Right lobe of liver (tissue), 6 donors: ENCODE results near the gene SVIL. TPM values are rescaled to one million over a fixed set of nuclear protein-coding genes. Genes with fewer than 3 reads are reported as not detected.
A peak's percentile ranks its signal among the peaks of the same experiment; 100 is the strongest.

Source experiments
- ATAC-seq, 4 donors: fragments of 200-7000 bp; cut with Tn5 transposase; one replicate each; pipeline ENCODE4 v1.9.1; 2020; ENCODE audit warnings: mild to moderate bottlenecking in 4 of 4, moderate library complexity in 4 of 4
- DNase-seq, 3 donors: peaks; one replicate each; pipeline ENCODE4 v3.0.0-alpha.2; 2020
- H3K27ac ChIP-seq, 3 donors: fragments of 200-600 bp; one replicate each; pipeline ENCODE4 v1.8.0; 2022
- H3K27me3 ChIP-seq, 2 donors: fragments of 200-600 bp; one replicate each; pipeline ENCODE4 v1.8.0; 2022
- H3K36me3 ChIP-seq, 4 donors: fragments of 200-600 bp; sonication (generic) in 1 of 4; one replicate each; pipeline versions ENCODE4 v1.5.1 to v1.8.0; 2017 to 2022; ENCODE audit warnings: control low read depth in 1 of 4
- H3K4me1 ChIP-seq, 4 donors: fragments of 200-600 bp; sonication (generic) in 1 of 4; one replicate each; pipeline versions ENCODE4 v1.5.1 to v1.8.0; 2017 to 2022; ENCODE audit warnings: control low read depth in 1 of 4
- H3K4me3 ChIP-seq, 3 donors: fragments of 200-600 bp; one replicate each; pipeline ENCODE4 v1.8.0; 2022
- H3K9me3 ChIP-seq, 4 donors: fragments of 200-600 bp; sonication (generic) in 1 of 4; one replicate each; pipeline versions ENCODE4 v1.5.1 to v1.8.0; 2017 to 2022; ENCODE audit warnings: control low read depth in 1 of 4
- CTCF ChIP-seq, 4 donors: fragments of 200-600 bp in 3 of 4; fragments of 450-650 bp in 1 of 4; IDR thresholded peaks; one replicate each; pipeline versions ENCODE4 v1.5.1 to v1.8.0; 2016 to 2022; ENCODE audit warnings: antibody characterized with exemption in 4 of 4, mild to moderate bottlenecking in 2 of 4
- POLR2A ChIP-seq: fragments of 450-650 bp; IDR thresholded peaks from one replicate; pipeline ENCODE4 v1.6.1; 2017; ENCODE audit warnings: antibody characterized with exemption, mild to moderate bottlenecking
- WGBS: methylation state at CpG from one replicate; pipeline ENCODE4 v1.1.6; 2018; ENCODE audit warnings: low coverage, low lambda C conversion rate; ENCODE audit not compliant: insufficient coverage; ENCODE audit errors: missing lambda C conversion rate; 5-methylcytosine and 5-hydroxymethylcytosine counted together
- intact Hi-C, 2 donors: fragments of 100-400 bp; cut with DNase I; formaldehyde crosslinking; loops; one replicate each; pipeline versions ENCODE4 v1.11.2 to v1.14.1; 2022
- total RNA-seq, 6 experiments: library from RNA; depleted of rRNA in 2 of 6; stranded (reverse); fragments of >200 nt in 2 of 6; fragmentation: NEBNext Ultra II Directional in 3 of 6; extraction: Animal tissue kit (Norgen Biotek cat#: 25700) in 3 of 6; gene quantifications; one replicate each; pipeline versions ENCODE4 v1.1.0 to v1.2.4, GENCODE V29; 2016 to 2023
- donor health status: DM: no; HTN: yes; CAD: no.
- donor health status: DM: no; HTN: no; CAD: no.
- donor health status: DM: no; HTN: no; CAD: no.
- donor health status: DM: no; HTN: yes; CAD: no.
- donor health status: DM: no; HTN: yes; CAD: no.

Gene SVIL
- total RNA-seq, 6 experiments from 2014 or later: 12.3 to 15.1 (median 13.6) TPM

GRCh38 chr10:29658984-29659965 lies 24.5 kb upstream of the SVIL start:
- TF ChIP-seq CTCF (IDR thresholded peaks at IDR 0.05) (peak in 1 of 4 donors; percentile 12), POLR2A (no peak)
- intact Hi-C loops: no loop called here
- Histone ChIP-seq H3K27me3 (no peaks in the 10 kb centered on the region), H3K9me3 (no peaks in the 10 kb centered on the region), H3K4me1 (no peaks in the 10 kb centered on the region), H3K36me3 (peaks cover 0 to 12% (median 0%) of the 10 kb centered on the region in 4 donors), H3K4me3 (no peak overlapping the region), H3K27ac (no peak overlapping the region)
- WGBS: 35% methylated on average over 10 of the region's 10 CpGs
- no peak for DNase-seq
- ATAC-seq: peak; percentile 52 to 91 (median 68)

GRCh38 chr10:29657719-29658274 lies 23.0 kb upstream of the SVIL start:
- peaks cover 0 to 12% (median 0%) of the 10 kb centered on the region in 4 donors for H3K36me3 ChIP-seq
- WGBS: 77% methylated on average over 6 of the region's 9 CpGs
- no peaks in the 10 kb centered on the region for H3K9me3 ChIP-seq
- H3K4me1 ChIP-seq: no peaks in the 10 kb centered on the region
- DNase-seq: no peak
- TF ChIP-seq POLR2A (no peak), CTCF (IDR thresholded peaks at IDR 0.05) (no peak)
- no peak for ATAC-seq
- intact Hi-C loops: no loop called here
- no peaks in the 10 kb centered on the region for H3K27me3 ChIP-seq
- no peak overlapping the region for H3K4me3 ChIP-seq
- H3K27ac ChIP-seq: no peak overlapping the region

GRCh38 chr10:29656451-29656992 lies 21.8 kb upstream of the SVIL start:
- 78% methylated on average over 2 of the region's 2 CpGs for WGBS
- H3K9me3 ChIP-seq: no peaks in the 10 kb centered on the region
- no peak overlapping the region for H3K27ac ChIP-seq
- H3K4me1 ChIP-seq: no peaks in the 10 kb centered on the region
- DNase-seq (no peak), ATAC-seq (no peak)
- TF ChIP-seq CTCF (IDR thresholded peaks at IDR 0.05) (no peak), POLR2A (no peak)
- H3K4me3 ChIP-seq: no peak overlapping the region
- H3K27me3 ChIP-seq: no peaks in the 10 kb centered on the region
- peaks cover 0 to 12% (median 0%) of the 10 kb centered on the region in 4 donors for H3K36me3 ChIP-seq
- intact Hi-C loops: no loop called here

- Histone ChIP-seq H3K4me3 (no peak overlapping the region), H3K4me1 (peaks cover 0 to 20% (median 6%) of the 10 kb centered on the region in 4 donors), H3K9me3 (no peaks in the 10 kb centered on the region), H3K36me3 (peaks cover 0 to 6% (median 0%) of the 10 kb centered on the region in 4 donors), H3K27ac (no peak overlapping the region), H3K27me3 (no peaks in the 10 kb centered on the region)
- intact Hi-C loops: no loop called here
- DNase-seq (no peak), ATAC-seq (no peak)
- TF ChIP-seq POLR2A (no peak), CTCF (IDR thresholded peaks at IDR 0.05) (no peak)
- 90% methylated on average over 2 of the region's 2 CpGs for WGBS
Observed at GRCh38 chr10:29652192-29652591, 17.4 kb upstream of the SVIL start.
